Measurements from ENCODE around the gene FBXL2.

DNA sequence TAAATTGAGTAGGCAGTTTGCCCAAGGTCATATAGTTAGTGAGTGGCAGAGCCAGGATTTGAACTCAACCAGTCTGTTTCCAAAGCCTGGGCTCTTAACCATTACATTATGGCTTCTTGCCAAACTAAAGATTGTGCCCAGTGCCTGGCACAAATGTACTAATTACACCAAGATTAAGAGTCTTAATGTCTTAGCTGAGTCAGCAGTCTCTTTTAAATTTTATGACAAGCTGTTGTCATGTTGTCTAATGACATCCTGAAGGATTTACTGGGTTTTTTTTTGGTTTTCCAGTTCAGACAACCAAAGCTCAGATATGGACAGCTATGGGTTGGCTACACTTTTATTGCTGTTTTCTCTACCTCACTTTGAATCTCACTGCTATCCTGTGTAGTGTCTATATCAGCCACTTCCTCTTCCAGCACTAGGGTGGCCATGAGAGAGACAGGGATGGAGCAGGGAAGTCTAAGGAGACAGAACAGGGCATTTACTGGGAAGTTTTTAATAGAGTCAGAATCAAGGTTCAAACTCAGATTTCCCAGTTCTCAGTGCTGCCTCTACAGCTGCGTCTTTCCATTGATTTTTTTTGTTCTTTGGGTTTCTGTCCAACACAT is 10.5 kb downstream of the FBXL2 start:
- TF ChIP-seq, protein P1, sequence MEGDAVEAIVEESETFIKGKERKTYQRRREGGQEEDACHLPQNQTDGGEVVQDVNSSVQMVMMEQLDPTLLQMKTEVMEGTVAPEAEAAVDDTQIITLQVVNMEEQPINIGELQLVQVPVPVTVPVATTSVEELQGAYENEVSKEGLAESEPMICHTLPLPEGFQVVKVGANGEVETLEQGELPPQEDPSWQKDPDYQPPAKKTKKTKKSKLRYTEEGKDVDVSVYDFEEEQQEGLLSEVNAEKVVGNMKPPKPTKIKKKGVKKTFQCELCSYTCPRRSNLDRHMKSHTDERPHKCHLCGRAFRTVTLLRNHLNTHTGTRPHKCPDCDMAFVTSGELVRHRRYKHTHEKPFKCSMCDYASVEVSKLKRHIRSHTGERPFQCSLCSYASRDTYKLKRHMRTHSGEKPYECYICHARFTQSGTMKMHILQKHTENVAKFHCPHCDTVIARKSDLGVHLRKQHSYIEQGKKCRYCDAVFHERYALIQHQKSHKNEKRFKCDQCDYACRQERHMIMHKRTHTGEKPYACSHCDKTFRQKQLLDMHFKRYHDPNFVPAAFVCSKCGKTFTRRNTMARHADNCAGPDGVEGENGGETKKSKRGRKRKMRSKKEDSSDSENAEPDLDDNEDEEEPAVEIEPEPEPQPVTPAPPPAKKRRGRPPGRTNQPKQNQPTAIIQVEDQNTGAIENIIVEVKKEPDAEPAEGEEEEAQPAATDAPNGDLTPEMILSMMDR (IDR thresholded peaks at IDR 0.05) = no peak
- no peak for TF ChIP-seq POLR2A (IDR thresholded peaks at IDR 0.05)
